Measurements from ENCODE around the gene LRRC10B.
A peak's percentile ranks its signal among the peaks of the same experiment; 100 is the strongest.

The LRRC10B gene

GRCh38 chr11:61487342-61488025 is 21.1 kb upstream of the LRRC10B start:
- DNase-seq (ENCODE audit: low read depth): no peak
- H3K4me3 ChIP-seq (ENCODE audit: low read length): no peak overlapping the region

GRCh38 chr11:61488651-61489291 is 19.8 kb upstream of the LRRC10B start:
- Histone ChIP-seq H3K36me3 (ENCODE audit: control insufficient read depth, insufficient read depth, low read length, severe bottlenecking) (no peaks in the 10 kb centered on the region), H3K4me1 (ENCODE audit: control insufficient read depth, insufficient read depth, low read length) (peaks cover 25% of the 10 kb centered on the region), H3K27me3 (replicated peaks; ENCODE audit: control insufficient read depth, insufficient read depth, low read length) (peaks cover 4% of the 10 kb centered on the region), H3K4me3 (ENCODE audit: low read length) (peak overlapping the region; percentile 62), H3K9me3 (ENCODE audit: control insufficient read depth, low read length) (peaks cover 3% of the 10 kb centered on the region), H3K9ac (ENCODE audit: low read length) (no peak overlapping the region)
- peak; percentile 36 for DNase-seq (ENCODE audit: low read depth)

More at GRCh38 chr11:61487342-61488025, 21.1 kb upstream of the LRRC10B start:
- Histone ChIP-seq H3K9me3 (ENCODE audit: control insufficient read depth, low read length) (peaks cover 3% of the 10 kb centered on the region), H3K9ac (ENCODE audit: low read length) (no peak overlapping the region), H3K27me3 (replicated peaks; ENCODE audit: control insufficient read depth, insufficient read depth, low read length) (peaks cover 8% of the 10 kb centered on the region), H3K4me1 (ENCODE audit: control insufficient read depth, insufficient read depth, low read length) (peaks cover 25% of the 10 kb centered on the region), H3K36me3 (ENCODE audit: control insufficient read depth, insufficient read depth, low read length, severe bottlenecking) (no peaks in the 10 kb centered on the region)

DNA sequence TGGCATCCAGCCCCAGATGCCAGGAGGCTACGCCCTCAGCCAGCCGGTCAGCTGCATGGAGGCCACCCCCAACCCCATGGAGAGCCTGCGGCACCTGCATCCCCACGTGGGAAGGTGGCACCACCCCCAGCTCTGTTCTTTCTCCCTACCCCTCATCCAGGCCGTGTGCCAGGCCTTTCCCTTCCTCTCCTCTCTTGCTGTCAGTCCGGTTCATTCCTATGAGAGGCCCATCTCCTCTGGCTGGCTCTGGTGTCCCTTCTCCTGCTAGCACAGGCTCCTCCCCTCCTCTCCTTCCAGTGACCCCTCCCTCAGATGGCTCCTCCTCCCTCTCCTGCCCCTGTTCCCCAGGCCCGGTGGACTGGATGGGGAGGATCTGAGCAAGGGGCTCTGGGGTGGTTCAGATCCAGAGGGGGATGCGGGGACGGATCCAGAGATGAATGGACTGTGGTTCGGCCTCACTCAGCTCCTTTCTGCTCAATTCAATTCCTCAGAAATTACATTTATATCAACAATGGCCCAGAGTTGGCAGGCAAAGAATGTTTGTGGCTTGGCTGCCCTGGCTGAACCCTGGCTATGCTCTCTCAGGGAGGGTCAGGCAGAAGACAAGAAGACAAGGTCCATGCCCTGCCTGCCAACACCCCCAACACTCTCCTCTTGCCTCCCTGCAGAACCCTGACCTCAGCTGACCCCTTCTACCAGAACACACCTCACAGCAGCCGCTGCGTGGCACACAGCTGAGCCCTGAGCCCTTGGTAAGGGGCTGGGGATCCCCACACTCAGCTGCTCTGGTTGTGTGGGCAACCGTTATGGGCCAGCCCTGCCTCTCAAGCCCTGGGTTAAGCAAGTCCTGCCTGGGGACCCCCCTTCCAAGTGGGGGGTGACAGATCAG is 18.5 kb upstream of the LRRC10B start:
- H3K36me3 ChIP-seq (ENCODE audit: control insufficient read depth, insufficient read depth, low read length, severe bottlenecking): no peaks in the 10 kb centered on the region
- H3K9me3 ChIP-seq (ENCODE audit: control insufficient read depth, low read length): peaks cover 3% of the 10 kb centered on the region
- peaks cover 25% of the 10 kb centered on the region for H3K4me1 ChIP-seq (ENCODE audit: control insufficient read depth, insufficient read depth, low read length)
- H3K9ac ChIP-seq (ENCODE audit: low read length): no peak overlapping the region
- no peak overlapping the region for H3K4me3 ChIP-seq (ENCODE audit: low read length)
- DNase-seq (ENCODE audit: low read depth): peak; percentile 78
- peaks cover 4% of the 10 kb centered on the region for H3K27me3 ChIP-seq (replicated peaks; ENCODE audit: control insufficient read depth, insufficient read depth, low read length)

GRCh38 chr11:61491736-61492395 is 16.7 kb upstream of the LRRC10B start:
- H3K9ac ChIP-seq (ENCODE audit: low read length): no peak overlapping the region
- DNase-seq (ENCODE audit: low read depth): no peak
- H3K4me3 ChIP-seq (ENCODE audit: low read length): no peak overlapping the region
- H3K4me1 ChIP-seq (ENCODE audit: control insufficient read depth, insufficient read depth, low read length): peaks cover 25% of the 10 kb centered on the region
- H3K27me3 ChIP-seq (replicated peaks; ENCODE audit: control insufficient read depth, insufficient read depth, low read length): no peaks in the 10 kb centered on the region
- no peaks in the 10 kb centered on the region for H3K36me3 ChIP-seq (ENCODE audit: control insufficient read depth, insufficient read depth, low read length, severe bottlenecking)
- peaks cover 3% of the 10 kb centered on the region for H3K9me3 ChIP-seq (ENCODE audit: control insufficient read depth, low read length)

GRCh38 chr11:61494381-61494961 is 14.1 kb upstream of the LRRC10B start:
- no peak overlapping the region for H3K4me3 ChIP-seq (ENCODE audit: low read length)
- H3K9me3 ChIP-seq (ENCODE audit: control insufficient read depth, low read length): no peaks in the 10 kb centered on the region
- peaks cover 14% of the 10 kb centered on the region for H3K4me1 ChIP-seq (ENCODE audit: control insufficient read depth, insufficient read depth, low read length)
- H3K36me3 ChIP-seq (ENCODE audit: control insufficient read depth, insufficient read depth, low read length, severe bottlenecking): no peaks in the 10 kb centered on the region
- no peak overlapping the region for H3K9ac ChIP-seq (ENCODE audit: low read length)
- peaks cover 7% of the 10 kb centered on the region for H3K27me3 ChIP-seq (replicated peaks; ENCODE audit: control insufficient read depth, insufficient read depth, low read length)
- DNase-seq (ENCODE audit: low read depth): no peak

- Histone ChIP-seq H3K4me3 (ENCODE audit: low read length) (no peak overlapping the region), H3K36me3 (ENCODE audit: control insufficient read depth, insufficient read depth, low read length, severe bottlenecking) (no peaks in the 10 kb centered on the region), H3K9ac (ENCODE audit: low read length) (no peak overlapping the region), H3K4me1 (ENCODE audit: control insufficient read depth, insufficient read depth, low read length) (no peaks in the 10 kb centered on the region), H3K27me3 (replicated peaks; ENCODE audit: control insufficient read depth, insufficient read depth, low read length) (peaks cover 15% of the 10 kb centered on the region), H3K9me3 (ENCODE audit: control insufficient read depth, low read length) (no peaks in the 10 kb centered on the region)
- no peak for DNase-seq (ENCODE audit: low read depth)
Measured at GRCh38 chr11:61495801-61496601, 12.5 kb upstream of the LRRC10B start.

DNA sequence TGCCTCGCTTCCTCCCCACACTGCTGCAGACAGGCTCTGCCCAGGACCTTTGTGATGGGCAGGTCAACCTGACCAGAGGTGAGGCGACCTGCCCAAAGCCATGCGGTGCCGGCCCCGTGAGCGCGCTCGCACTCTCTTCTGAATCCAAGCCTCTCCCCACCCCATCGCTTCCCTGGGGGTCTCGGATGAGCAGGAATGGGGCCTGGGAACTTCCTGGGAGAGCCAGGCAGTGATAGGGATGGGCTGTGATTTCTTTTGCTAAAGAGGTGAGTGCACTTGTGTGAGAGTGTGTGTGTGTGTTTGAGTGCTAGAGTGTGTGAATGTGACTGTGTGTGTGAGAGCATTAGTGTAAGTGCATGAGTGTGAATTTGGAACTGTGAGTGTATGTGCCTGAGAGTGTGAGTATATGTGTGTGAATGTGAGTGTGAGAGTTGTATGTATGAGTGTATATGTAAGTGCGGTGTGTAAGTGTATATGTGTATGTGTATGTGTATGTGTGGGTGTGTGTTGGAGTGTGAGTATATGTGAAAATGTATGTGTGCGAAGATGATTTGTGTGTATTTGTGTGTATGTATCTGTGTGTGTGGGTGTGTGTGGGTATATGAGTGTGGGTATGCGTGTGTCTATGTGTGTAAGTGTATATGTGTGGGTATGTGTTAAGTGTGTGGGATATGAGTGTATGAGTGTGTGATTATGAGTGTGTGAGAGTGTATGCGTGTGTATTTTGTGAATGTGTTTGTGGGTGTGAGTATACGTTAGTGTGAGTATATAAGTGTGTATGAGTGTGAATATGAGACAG is 11.7 kb upstream of the LRRC10B start:
- no peaks in the 10 kb centered on the region for H3K9me3 ChIP-seq (ENCODE audit: control insufficient read depth, low read length)
- no peaks in the 10 kb centered on the region for H3K36me3 ChIP-seq (ENCODE audit: control insufficient read depth, insufficient read depth, low read length, severe bottlenecking)
- no peaks in the 10 kb centered on the region for H3K4me1 ChIP-seq (ENCODE audit: control insufficient read depth, insufficient read depth, low read length)
- DNase-seq (ENCODE audit: low read depth): no peak
- H3K4me3 ChIP-seq (ENCODE audit: low read length): no peak overlapping the region
- peaks cover 21% of the 10 kb centered on the region for H3K27me3 ChIP-seq (replicated peaks; ENCODE audit: control insufficient read depth, insufficient read depth, low read length)
- H3K9ac ChIP-seq (ENCODE audit: low read length): no peak overlapping the region

DNA sequence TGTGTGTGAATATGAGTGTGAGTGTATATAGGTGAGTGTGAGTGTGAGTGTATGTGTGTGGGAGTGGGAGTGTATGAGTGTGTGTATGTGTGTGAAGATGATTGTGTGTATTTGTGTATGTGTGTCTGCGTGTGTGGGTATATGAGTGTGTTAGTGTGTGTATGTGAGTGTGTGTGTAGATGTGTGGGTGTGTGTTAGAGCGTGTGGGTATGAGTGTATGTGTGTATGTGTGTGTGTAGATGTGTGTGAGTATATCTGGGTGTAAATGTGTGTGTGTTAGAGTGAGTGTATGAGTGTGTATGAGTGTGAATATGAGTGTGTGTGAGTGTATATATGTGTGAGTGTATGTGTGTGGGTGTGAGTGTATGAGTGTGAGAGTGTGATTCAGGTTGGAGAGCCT is 11.1 kb upstream of the LRRC10B start:
- no peak for DNase-seq (ENCODE audit: low read depth)
- no peak overlapping the region for H3K4me3 ChIP-seq (ENCODE audit: low read length)

DNA sequence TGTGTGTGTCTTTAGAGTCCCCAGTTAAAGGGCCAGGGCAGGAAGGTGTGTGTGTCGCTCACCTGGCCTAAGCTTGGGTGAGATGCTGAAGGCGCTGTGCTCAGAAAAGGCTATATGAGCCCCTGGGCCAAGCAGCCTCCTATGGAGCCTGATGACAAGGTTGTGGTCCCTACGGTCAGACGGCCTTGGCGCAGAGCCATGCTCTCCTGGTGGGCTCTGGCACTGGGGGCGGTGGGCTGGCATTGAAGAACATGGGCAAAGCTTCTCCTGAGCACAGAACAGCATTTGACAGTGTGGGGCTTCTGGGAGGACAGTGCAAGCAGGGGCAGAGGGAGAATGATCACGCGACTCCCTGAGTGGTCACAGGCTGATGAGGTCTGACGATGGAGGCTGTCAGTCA is 10.7 kb upstream of the LRRC10B start:
- Histone ChIP-seq H3K27me3 (replicated peaks; ENCODE audit: control insufficient read depth, insufficient read depth, low read length) (peaks cover 28% of the 10 kb centered on the region), H3K36me3 (ENCODE audit: control insufficient read depth, insufficient read depth, low read length, severe bottlenecking) (no peaks in the 10 kb centered on the region)
- no peak for DNase-seq (ENCODE audit: low read depth)

More for the DNA sequence above, 11.1 kb upstream of the LRRC10B start:
- Histone ChIP-seq H3K9ac (ENCODE audit: low read length) (no peak overlapping the region), H3K4me1 (ENCODE audit: control insufficient read depth, insufficient read depth, low read length) (no peaks in the 10 kb centered on the region), H3K9me3 (ENCODE audit: control insufficient read depth, low read length) (no peaks in the 10 kb centered on the region), H3K27me3 (replicated peaks; ENCODE audit: control insufficient read depth, insufficient read depth, low read length) (peaks cover 25% of the 10 kb centered on the region), H3K36me3 (ENCODE audit: control insufficient read depth, insufficient read depth, low read length, severe bottlenecking) (no peaks in the 10 kb centered on the region)

More for the DNA sequence above, 10.7 kb upstream of the LRRC10B start:
- Histone ChIP-seq H3K9me3 (ENCODE audit: control insufficient read depth, low read length) (no peaks in the 10 kb centered on the region), H3K4me3 (ENCODE audit: low read length) (no peak overlapping the region), H3K9ac (ENCODE audit: low read length) (no peak overlapping the region), H3K4me1 (ENCODE audit: control insufficient read depth, insufficient read depth, low read length) (no peaks in the 10 kb centered on the region)

Measured in adipocyte (in vitro differentiated cells).